SK-N-SH (cell line): Measurements from ENCODE around the gene LUC7L3. TPM values are rescaled to one million over a fixed set of nuclear protein-coding genes. Genes with fewer than 3 reads are reported as not detected.

ENCODE experiments used
- CTCF ChIA-PET: fragments of 300-600, 350-600 bp; formaldehyde crosslinking; extraction: SDS; loops from one replicate; lab custom pipeline; 2021; lab: Yijun Ruan, JAX
- POLR2A ChIA-PET: fragments of 350-600 bp; sonication (Branson Sonifier 250); formaldehyde crosslinking; extraction: SDS; loops from one replicate; lab custom pipeline; 2020; ENCODE audit warnings: antibody characterized with exemption, inconsistent platforms; lab: Yijun Ruan, JAX
- DNase-seq: peaks from one replicate; pipeline ENCODE4 v3.0.0; 2012
- H2AFZ ChIP-seq: fragments of 200-600 bp; sonication (generic); 2 replicates; pipeline ENCODE4 v1.8.1; 2016; ENCODE audit warnings: antibody characterized with exemption, mild to moderate bottlenecking, low read depth
- H3F3A ChIP-seq: fragments of 200-600 bp; sonication (generic); replicated peaks from 2 replicates; pipeline ENCODE3; 2016; ENCODE audit warnings: antibody characterized with exemption, mild to moderate bottlenecking; ENCODE audit not compliant: insufficient read depth
- H3K27ac ChIP-seq, 2 experiments: fragments of 200-500 bp in 1 of 2; fragments of 200-600 bp in 1 of 2; sonication (Bioruptor generic) in 1 of 2; sonication (generic), shearing (Covaris generic) in 1 of 2; 2 replicates each; pipeline versions ENCODE4 v1.5.1 to v1.6.1; 2014 to 2016; ENCODE audit warnings: low read depth in 2 of 2, inconsistent platforms in 1 of 2, low read length in 1 of 2, mild to moderate bottlenecking in 1 of 2, mixed read lengths in 1 of 2
- H3K27me3 ChIP-seq: fragments of 200-600 bp; sonication (generic), shearing (Covaris generic); 2 replicates; pipeline ENCODE4 v1.6.1; 2016; ENCODE audit warnings: mixed run types; ENCODE audit not compliant: insufficient read depth
- H3K36me3 ChIP-seq, 2 experiments: fragments of 200-500 bp in 1 of 2; fragments of 200-600 bp in 1 of 2; sonication (Bioruptor generic) in 1 of 2; sonication (generic) in 1 of 2; replicated peaks in 1 of 2; 2 replicates each; pipeline versions ENCODE3 to v1.5.1; 2014 to 2016; ENCODE audit warnings: low read length in 1 of 2, mild to moderate bottlenecking in 1 of 2; ENCODE audit not compliant: insufficient read depth in 2 of 2, control insufficient read depth in 1 of 2
- H3K4me1 ChIP-seq, 2 experiments: fragments of 200-500 bp in 1 of 2; fragments of 200-600 bp in 1 of 2; sonication (Bioruptor generic) in 1 of 2; sonication (generic), shearing (Covaris generic) in 1 of 2; 2 replicates each; pipeline versions ENCODE4 v1.5.1 to v1.6.1; 2014 to 2016; ENCODE audit warnings: low read depth in 1 of 2, low read length in 1 of 2, mixed run types in 1 of 2; ENCODE audit not compliant: insufficient read depth in 2 of 2, control insufficient read depth in 1 of 2
- H3K4me2 ChIP-seq: fragments of 200-600 bp; sonication (generic), shearing (Covaris generic); 2 replicates; pipeline ENCODE4 v1.6.1; 2017; ENCODE audit warnings: mixed run types
- H3K4me3 ChIP-seq, 2 experiments: fragments of 200-500 bp in 1 of 2; fragments of 200-600 bp in 1 of 2; sonication (Bioruptor generic) in 1 of 2; sonication (generic), shearing (Covaris generic) in 1 of 2; 2 replicates each; pipeline versions ENCODE4 v1.5.1 to v1.8.1; 2014 to 2016; ENCODE audit warnings: low read depth in 2 of 2, inconsistent platforms in 1 of 2, low read length in 1 of 2, mild to moderate bottlenecking in 1 of 2, mixed read lengths in 1 of 2, moderate library complexity in 1 of 2
- H3K79me2 ChIP-seq: fragments of 200-600 bp; sonication (generic); 2 replicates; pipeline ENCODE4 v1.8.1; 2017; ENCODE audit warnings: mild to moderate bottlenecking; ENCODE audit not compliant: insufficient read depth
- H3K9ac ChIP-seq: fragments of 200-600 bp; sonication (generic); 2 replicates; pipeline ENCODE4 v1.6.1; 2017; ENCODE audit warnings: mixed run types
- H3K9me2 ChIP-seq: fragments of 200-600 bp; sonication (generic); 2 replicates; pipeline ENCODE4 v1.6.1; 2017; ENCODE audit warnings: mixed run types
- H3K9me3 ChIP-seq: fragments of 200-600 bp; sonication (generic); 2 replicates; pipeline ENCODE4 v1.6.1; 2017; ENCODE audit warnings: mixed run types, mild to moderate bottlenecking, moderate library complexity
- H4K20me1 ChIP-seq: fragments of 200-600 bp; sonication (generic); 2 replicates; pipeline ENCODE4 v1.6.1; 2017; ENCODE audit warnings: mild to moderate bottlenecking, mixed run types; ENCODE audit not compliant: insufficient read depth
- ELF1 ChIP-seq: IDR thresholded peaks from 2 replicates; pipeline ENCODE4 v1.4.0; 2012
- FOSL2 ChIP-seq: IDR thresholded peaks from 2 replicates; pipeline ENCODE4 v1.4.0; 2012; ENCODE audit warnings: low read depth, mild to moderate bottlenecking, moderate library complexity, borderline replicate concordance
- FOXJ3 ChIP-seq: sonication (generic); formaldehyde crosslinking; IDR thresholded peaks from 2 replicates; pipeline ENCODE4 v1.5.1; 2020; ENCODE audit warnings: mild to moderate bottlenecking, missing genetic modification reagents
- FOXM1 ChIP-seq: IDR thresholded peaks from 2 replicates; pipeline ENCODE4 v1.4.0; 2012; ENCODE audit warnings: low read depth, mild to moderate bottlenecking
- GABPA ChIP-seq: IDR thresholded peaks from 2 replicates; pipeline ENCODE4 v1.4.0; 2012; ENCODE audit warnings: low read depth, mild to moderate bottlenecking
- JUND ChIP-seq: IDR thresholded peaks from 2 replicates; pipeline ENCODE4 v1.4.0; 2012
- RFX5 ChIP-seq: IDR thresholded peaks from 2 replicates; pipeline ENCODE4 v1.6.1; 2012; ENCODE audit warnings: mild to moderate bottlenecking, improper control_type of control experiment, low read length
- SIN3A ChIP-seq: IDR thresholded peaks from 2 replicates; pipeline ENCODE4 v1.6.1; 2012; ENCODE audit warnings: low read depth, mild to moderate bottlenecking, low read length, moderate library complexity, borderline replicate concordance
- TCF12 ChIP-seq: IDR thresholded peaks from 2 replicates; pipeline ENCODE4 v1.4.0; 2012
- TEAD4 ChIP-seq: IDR thresholded peaks from 2 replicates; pipeline ENCODE4 v1.4.0; 2012; ENCODE audit warnings: mild to moderate bottlenecking, borderline replicate concordance; ENCODE audit not compliant: insufficient read depth
- WGBS: methylation state at CpG from one replicate; pipeline ENCODE4 v1.1.6; 2017; ENCODE audit warnings: low lambda C conversion rate; 5-methylcytosine and 5-hydroxymethylcytosine counted together
- polyA plus RNA-seq, 3 experiments: library from polyadenylated mRNA; depleted of rRNA; stranded (reverse); fragments of >200 nt; gene quantifications; 2 replicates each; pipeline ENCODE4 v1.2.3, GENCODE V29; 2012
- TF ChIP-seq, protein P1 (sequence below): fragments of 150-350 bp; IDR thresholded peaks from 2 replicates; pipeline ENCODE4 v1.6.1; 2017; ENCODE audit warnings: antibody characterized with exemption, low read length, low read depth, borderline replicate concordance
- TF ChIP-seq, protein P2 (sequence below): fragments of 200-600 bp; sonication (generic); IDR thresholded peaks from 2 replicates; pipeline ENCODE4 v1.6.1; 2017; ENCODE audit warnings: antibody characterized with exemption, mild to moderate bottlenecking, moderate library complexity
- TF ChIP-seq, protein P3 (sequence below): IDR thresholded peaks from 2 replicates; pipeline ENCODE4 v1.4.0; 2012; ENCODE audit warnings: low read depth
- TF ChIP-seq, protein P4 (sequence below): IDR thresholded peaks from 2 replicates; pipeline ENCODE4 v1.6.1; 2012; ENCODE audit warnings: mild to moderate bottlenecking, low read depth, low read length, moderate library complexity
- TF ChIP-seq, protein P5 (sequence below): IDR thresholded peaks from 2 replicates; pipeline ENCODE4; 2012
- TF ChIP-seq, protein P6 (sequence below): IDR thresholded peaks from 2 replicates; pipeline ENCODE4 v1.4.0; 2012; ENCODE audit warnings: low read depth, borderline replicate concordance

LUC7L3 gene
- polyA plus RNA-seq, 1 of the 3 experiments (the other 2 are of a cell fraction): 154 TPM

DNA sequence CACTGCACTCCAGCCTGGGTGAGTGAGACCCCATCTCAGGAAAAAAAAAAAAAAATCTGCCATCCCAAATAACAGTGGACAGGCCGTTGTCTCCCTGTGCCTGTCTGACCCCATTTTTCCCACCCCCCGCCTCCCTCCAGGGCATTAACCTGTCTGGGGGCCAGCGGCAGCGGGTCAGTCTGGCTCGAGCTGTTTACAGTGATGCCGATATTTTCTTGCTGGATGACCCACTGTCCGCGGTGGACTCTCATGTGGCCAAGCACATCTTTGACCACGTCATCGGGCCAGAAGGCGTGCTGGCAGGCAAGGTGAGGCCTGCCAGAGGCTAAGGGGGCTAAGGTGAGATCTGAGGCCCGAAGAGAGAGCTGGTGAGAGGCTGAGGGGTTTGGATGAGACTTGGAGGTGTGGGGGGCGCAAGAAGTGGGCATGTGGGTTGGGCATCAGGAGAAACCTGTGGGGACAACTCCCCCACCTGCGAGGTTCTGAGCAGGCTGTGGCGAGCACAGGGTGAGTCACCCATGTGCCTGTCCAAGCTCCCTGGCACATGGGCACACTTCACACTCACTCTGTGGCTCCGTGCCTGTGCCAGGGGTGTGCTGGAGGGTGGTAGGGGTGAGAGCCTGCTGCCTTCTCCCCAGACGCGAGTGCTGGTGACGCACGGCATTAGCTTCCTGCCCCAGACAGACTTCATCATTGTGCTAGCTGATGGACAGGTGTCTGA lies 46.4 kb upstream of the LUC7L3 start:
- no peaks in the 10 kb centered on the region for H3K79me2 ChIP-seq
- CTCF ChIA-PET: interaction anchor here (0.9 to 13.1 kb wide), 9 partner anchors 9 to 126 kb away, joined by 3 to 130 read pairs (median 4); no protein-coding TSS in a partner anchor
- peaks cover 17% of the 10 kb centered on the region for H3F3A ChIP-seq
- TF ChIP-seq ELF1 (no peak), SIN3A (no peak), FOSL2 (peak; percentile 45; the same call in 1 of the 2 replicates), RFX5 (no peak), TCF12 (no peak; the same call in 1 of the 2 replicates), FOXM1 (no peak), GABPA (no peak), JUND (no peak), FOXJ3 (no peak), TEAD4 (no peak)
- TF ChIP-seq, protein P1, sequence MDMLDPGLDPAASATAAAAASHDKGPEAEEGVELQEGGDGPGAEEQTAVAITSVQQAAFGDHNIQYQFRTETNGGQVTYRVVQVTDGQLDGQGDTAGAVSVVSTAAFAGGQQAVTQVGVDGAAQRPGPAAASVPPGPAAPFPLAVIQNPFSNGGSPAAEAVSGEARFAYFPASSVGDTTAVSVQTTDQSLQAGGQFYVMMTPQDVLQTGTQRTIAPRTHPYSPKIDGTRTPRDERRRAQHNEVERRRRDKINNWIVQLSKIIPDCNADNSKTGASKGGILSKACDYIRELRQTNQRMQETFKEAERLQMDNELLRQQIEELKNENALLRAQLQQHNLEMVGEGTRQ: no peak
- TF ChIP-seq, protein P2, sequence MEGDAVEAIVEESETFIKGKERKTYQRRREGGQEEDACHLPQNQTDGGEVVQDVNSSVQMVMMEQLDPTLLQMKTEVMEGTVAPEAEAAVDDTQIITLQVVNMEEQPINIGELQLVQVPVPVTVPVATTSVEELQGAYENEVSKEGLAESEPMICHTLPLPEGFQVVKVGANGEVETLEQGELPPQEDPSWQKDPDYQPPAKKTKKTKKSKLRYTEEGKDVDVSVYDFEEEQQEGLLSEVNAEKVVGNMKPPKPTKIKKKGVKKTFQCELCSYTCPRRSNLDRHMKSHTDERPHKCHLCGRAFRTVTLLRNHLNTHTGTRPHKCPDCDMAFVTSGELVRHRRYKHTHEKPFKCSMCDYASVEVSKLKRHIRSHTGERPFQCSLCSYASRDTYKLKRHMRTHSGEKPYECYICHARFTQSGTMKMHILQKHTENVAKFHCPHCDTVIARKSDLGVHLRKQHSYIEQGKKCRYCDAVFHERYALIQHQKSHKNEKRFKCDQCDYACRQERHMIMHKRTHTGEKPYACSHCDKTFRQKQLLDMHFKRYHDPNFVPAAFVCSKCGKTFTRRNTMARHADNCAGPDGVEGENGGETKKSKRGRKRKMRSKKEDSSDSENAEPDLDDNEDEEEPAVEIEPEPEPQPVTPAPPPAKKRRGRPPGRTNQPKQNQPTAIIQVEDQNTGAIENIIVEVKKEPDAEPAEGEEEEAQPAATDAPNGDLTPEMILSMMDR: no peak
- TF ChIP-seq, protein P3, sequence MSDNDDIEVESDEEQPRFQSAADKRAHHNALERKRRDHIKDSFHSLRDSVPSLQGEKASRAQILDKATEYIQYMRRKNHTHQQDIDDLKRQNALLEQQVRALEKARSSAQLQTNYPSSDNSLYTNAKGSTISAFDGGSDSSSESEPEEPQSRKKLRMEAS: 0 out of 2 replicates have a peak, but pooled peaks have one; percentile 22
- TF ChIP-seq, protein P4, sequence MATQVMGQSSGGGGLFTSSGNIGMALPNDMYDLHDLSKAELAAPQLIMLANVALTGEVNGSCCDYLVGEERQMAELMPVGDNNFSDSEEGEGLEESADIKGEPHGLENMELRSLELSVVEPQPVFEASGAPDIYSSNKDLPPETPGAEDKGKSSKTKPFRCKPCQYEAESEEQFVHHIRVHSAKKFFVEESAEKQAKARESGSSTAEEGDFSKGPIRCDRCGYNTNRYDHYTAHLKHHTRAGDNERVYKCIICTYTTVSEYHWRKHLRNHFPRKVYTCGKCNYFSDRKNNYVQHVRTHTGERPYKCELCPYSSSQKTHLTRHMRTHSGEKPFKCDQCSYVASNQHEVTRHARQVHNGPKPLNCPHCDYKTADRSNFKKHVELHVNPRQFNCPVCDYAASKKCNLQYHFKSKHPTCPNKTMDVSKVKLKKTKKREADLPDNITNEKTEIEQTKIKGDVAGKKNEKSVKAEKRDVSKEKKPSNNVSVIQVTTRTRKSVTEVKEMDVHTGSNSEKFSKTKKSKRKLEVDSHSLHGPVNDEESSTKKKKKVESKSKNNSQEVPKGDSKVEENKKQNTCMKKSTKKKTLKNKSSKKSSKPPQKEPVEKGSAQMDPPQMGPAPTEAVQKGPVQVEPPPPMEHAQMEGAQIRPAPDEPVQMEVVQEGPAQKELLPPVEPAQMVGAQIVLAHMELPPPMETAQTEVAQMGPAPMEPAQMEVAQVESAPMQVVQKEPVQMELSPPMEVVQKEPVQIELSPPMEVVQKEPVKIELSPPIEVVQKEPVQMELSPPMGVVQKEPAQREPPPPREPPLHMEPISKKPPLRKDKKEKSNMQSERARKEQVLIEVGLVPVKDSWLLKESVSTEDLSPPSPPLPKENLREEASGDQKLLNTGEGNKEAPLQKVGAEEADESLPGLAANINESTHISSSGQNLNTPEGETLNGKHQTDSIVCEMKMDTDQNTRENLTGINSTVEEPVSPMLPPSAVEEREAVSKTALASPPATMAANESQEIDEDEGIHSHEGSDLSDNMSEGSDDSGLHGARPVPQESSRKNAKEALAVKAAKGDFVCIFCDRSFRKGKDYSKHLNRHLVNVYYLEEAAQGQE: no peak
- TF ChIP-seq, protein P5, sequence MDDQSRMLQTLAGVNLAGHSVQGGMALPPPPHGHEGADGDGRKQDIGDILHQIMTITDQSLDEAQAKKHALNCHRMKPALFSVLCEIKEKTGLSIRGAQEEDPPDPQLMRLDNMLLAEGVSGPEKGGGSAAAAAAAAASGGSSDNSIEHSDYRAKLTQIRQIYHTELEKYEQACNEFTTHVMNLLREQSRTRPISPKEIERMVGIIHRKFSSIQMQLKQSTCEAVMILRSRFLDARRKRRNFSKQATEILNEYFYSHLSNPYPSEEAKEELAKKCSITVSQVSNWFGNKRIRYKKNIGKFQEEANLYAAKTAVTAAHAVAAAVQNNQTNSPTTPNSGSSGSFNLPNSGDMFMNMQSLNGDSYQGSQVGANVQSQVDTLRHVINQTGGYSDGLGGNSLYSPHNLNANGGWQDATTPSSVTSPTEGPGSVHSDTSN: peak; percentile 49
- TF ChIP-seq, protein P6, sequence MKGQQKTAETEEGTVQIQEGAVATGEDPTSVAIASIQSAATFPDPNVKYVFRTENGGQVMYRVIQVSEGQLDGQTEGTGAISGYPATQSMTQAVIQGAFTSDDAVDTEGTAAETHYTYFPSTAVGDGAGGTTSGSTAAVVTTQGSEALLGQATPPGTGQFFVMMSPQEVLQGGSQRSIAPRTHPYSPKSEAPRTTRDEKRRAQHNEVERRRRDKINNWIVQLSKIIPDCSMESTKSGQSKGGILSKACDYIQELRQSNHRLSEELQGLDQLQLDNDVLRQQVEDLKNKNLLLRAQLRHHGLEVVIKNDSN: no peak
- H3K36me3 ChIP-seq: peaks cover 18 to 24% of the 10 kb centered on the region in 2 experiments
- 79% methylated on average over 17 of the region's 20 CpGs for WGBS
- H3K4me2 ChIP-seq: no peak overlapping the region
- DNase-seq: no peak
- no peak overlapping the region for H2AFZ ChIP-seq
- H3K9ac ChIP-seq: no peak overlapping the region
- no peaks in the 10 kb centered on the region for H4K20me1 ChIP-seq
- no peak overlapping the region for H3K4me3 ChIP-seq
- H3K9me2 ChIP-seq: no peaks in the 10 kb centered on the region
- H3K9me3 ChIP-seq: no peaks in the 10 kb centered on the region
- no peak overlapping the region for H3K27ac ChIP-seq
- H3K27me3 ChIP-seq: no peaks in the 10 kb centered on the region
- POLR2A ChIA-PET: no interaction called here
- peaks cover 10 to 26% of the 10 kb centered on the region in 2 experiments; a peak in 3 of 4 replicates for H3K4me1 ChIP-seq
